Measurements from ENCODE around the gene WWP2.
"Not testable (repeated sequence)": the region's sequence is repeated elsewhere in the genome, so short reads cannot be mapped to it uniquely, and the experiment has no call there.

Gene WWP2

DNA sequence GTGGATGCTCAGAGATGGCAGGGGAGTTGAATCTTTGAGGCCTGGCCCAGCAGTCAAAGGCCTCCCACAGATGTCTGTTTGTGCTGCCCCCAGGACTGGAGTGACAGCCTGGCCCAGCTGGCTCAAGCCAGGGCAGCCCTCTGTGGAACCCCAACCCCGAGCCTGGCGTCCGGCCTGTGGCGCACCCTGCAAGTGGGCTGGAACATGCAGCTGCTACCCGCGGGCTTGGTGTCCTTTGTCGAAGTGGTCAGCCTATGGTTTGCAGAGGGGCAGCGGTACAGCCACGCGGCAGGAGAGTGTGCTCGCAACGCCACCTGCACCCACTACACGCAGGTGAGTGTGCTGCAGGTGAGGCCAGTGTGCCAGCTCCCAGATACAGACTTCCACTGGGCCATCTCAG, 192.1 kb downstream of the WWP2 start:
- not testable (repeated sequence) for FAIRE-seq

DNA sequence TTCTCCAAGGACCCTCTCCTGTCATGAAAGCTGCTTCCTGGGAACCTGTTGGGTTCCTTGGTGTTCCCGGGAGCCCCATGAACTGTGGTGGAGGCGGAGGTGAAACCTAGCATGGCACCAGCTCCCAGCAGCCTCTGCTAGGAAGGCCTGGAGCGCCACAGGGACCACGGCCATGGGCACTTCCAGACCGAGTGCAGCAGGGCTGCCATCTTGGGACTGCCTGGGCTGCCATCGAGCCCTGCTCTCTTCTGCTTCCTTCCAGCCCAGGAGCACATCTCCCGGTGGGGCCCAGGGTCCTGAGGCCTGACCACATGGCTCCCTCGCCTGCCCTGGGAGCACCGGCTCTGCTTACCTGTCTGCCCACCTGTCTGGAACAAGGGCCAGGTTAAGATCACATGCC, 201.2 kb downstream of the WWP2 start:
- not testable (repeated sequence) for DNase-seq (ENCODE audit: extremely low spot score, insufficient read length, low read depth); FAIRE-seq

More for the DNA sequence above, 192.1 kb downstream of the WWP2 start:
- DNase-seq (ENCODE audit: extremely low spot score, insufficient read length, low read depth) = not testable (repeated sequence)

DNA sequence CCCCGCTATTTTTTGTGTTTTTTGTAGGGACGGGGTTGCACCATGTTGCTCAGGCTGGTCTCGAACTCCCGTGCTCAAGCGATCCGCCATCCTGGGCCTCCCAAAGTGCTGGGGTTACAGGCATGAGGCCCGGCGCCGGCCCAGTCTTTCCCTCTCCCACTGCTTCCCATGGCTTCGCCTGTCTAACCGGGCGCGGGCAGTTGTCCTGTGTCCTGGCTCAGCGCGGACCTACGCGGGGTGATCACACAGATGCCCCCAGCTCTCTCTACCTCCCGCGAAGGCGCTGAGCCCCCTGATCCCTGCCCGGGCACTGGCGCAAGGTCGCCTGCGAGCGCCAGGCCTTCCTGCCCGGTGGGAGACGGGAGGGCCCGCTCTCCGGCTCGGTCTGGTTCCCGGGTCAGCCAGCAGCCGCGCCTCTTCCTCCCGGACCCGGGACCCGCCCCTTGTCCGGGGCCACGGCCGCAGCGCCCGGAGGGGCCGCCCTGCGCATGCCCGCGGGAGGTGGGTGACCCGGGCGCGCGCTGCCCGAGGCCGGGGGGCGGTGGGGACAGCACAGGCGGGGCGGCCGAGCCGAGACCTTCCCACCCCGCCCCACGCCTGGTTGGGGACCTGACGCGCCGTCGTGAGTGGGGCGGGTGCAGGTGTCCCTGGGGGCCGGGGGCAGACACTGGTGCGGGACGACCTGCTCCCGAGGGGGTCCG, 203.0 kb downstream of the WWP2 start:
- FAIRE-seq; DNase-seq (ENCODE audit: extremely low spot score, insufficient read length, low read depth): not testable (repeated sequence)

DNA sequence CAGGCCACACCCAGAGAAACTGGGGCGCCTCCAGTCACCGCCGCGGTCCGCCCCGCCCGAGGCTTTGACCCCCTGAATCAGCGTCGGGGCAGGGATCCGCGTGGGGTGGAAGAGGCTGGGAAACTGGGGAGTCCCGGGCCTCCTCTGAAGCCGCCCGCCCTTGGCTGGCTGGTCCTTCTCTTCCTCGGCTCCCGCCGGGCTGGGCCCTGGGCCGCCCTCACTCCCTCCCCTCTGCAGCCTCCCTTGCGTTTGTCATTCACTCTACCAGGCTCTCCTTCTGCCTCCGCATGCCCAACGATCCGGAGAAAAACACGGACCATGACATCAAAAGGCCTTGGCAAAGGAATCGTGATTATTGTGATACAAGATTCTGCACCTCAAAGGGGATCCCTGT, 203.5 kb downstream of the WWP2 start:
- not testable (repeated sequence) for FAIRE-seq; DNase-seq (ENCODE audit: extremely low spot score, insufficient read length, low read depth)

DNA sequence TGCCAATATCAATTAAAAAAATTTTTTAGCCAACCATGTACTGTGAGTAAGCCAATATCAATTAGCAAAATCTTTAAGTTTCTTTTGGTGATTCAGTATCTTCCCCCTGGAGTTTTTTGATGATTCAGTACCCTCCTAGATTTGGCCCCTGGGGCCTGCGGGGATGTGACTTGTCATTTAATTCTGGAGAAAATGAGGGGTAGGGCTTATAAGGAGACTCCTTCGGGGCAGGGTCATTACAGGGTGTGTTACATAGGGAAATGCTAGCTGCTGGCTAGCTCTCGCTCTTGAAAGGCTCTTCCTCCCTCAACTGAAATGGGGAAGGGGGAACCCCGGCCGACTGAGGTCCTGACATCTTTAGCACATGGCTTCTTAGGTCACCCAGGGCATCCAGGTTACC, 205.6 kb downstream of the WWP2 start:
- not testable (repeated sequence) for FAIRE-seq; DNase-seq (ENCODE audit: extremely low spot score, insufficient read length, low read depth)

DNA sequence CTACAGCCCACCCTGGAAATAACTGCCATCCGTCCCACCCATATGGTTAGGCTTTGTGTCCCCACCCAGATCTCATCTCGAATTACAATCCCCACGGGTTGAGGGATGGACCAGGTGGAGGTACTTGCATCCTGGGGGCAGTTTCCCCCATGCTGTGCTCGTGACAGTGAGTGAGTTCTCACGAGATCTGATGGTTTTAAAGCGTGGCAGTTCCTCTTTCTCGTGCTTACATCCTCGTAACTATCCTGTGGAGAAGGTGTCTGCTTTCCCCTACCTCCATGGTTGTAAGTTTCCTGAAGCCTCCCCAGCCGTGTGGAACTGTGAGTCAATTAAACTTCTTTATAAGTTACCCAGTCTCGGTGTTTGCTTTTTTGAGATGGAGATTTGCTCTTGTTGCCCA, 206.0 kb downstream of the WWP2 start:
- DNase-seq (ENCODE audit: extremely low spot score, insufficient read length, low read depth); FAIRE-seq: not testable (repeated sequence)

DNA sequence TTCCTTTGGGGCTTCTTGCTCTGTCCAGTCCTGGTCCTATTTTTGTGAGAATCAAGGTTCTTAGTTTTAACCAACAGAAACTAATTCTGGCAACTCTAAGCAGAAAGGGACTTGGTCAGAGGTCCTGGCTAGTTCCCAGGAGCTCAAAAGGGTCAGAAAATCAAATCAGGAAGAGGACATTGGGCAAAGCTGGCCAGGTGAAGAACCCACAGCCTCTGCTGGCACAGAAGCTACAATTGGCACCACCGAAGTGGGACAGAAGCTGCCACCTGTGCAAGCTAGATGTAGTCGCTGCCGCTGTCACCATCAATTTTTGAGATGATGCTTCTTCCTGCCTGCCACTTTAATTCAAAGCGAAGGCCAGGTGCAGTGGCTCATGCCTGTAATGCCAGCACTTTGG, 207.5 kb downstream of the WWP2 start:
- DNase-seq (ENCODE audit: extremely low spot score, insufficient read length, low read depth); FAIRE-seq: not testable (repeated sequence)

DNA sequence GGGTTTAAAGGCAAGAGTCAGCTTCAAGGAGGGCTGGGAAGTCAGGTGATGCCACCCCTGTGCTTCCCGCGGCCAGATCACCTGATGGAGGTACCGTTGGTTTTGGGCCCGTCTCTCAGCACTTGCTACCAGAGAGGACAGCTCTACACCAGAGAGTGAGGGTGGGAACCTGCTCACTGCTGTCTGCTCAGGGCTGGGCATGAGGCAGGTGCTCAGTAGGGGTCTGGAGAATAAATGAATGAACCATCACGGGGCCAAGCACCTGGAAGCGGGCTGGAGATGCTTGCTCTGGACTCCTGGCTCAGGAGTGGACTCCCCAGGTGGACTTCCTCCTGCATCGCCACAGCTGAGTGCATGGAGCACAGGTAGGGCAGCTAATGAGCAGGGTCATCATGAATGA, 210.0 kb downstream of the WWP2 start:
- not testable (repeated sequence) for DNase-seq (ENCODE audit: extremely low spot score, insufficient read length, low read depth); FAIRE-seq

DNA sequence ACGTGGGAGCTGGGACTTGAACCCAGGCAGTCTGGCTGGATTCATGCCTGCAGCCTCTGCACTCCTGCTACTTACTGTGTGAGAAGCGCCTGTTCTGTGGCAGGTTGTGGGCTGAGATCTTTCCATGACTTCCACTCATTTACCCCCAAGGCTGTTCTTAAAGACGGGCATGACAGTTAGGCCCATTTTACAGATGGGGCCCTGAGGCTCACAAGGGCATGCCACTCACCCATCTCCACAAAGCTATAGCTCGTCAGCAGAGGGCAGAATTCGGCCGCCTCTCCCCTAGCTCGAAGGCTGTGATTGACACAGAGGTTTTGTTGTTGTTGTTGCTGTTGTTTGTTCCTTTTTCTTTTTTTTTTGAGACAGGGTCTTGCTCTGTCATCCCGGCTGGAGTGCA, 210.8 kb downstream of the WWP2 start:
- not testable (repeated sequence) for DNase-seq (ENCODE audit: extremely low spot score, insufficient read length, low read depth); FAIRE-seq

DNA sequence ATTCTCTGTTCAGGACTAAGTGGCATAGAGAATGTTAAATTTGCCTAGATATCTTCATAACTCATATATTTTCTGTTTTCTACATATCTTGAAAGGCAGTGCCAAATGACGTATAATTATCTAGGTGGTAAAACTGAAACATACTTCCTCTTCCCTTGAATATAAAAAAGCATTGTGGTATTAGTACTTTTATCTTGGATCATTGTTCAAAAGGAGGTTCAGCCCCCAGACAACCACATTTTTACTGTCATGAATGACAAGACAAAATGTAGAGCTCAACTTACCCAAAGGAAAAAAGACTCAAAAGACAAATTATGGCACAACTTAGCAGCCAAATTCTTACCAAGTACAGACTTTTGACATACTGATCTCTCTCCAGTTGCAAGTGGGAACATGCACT, 223.1 kb downstream of the WWP2 start:
- FAIRE-seq; DNase-seq (ENCODE audit: extremely low spot score, insufficient read length, low read depth): not testable (repeated sequence)

Data from GM18507 (cell line).